Esophagus (tissue), 2 donors: ENCODE data around the gene TBPL1. TPM values are rescaled to one million over a fixed set of nuclear protein-coding genes. Genes with fewer than 3 reads are reported as not detected.

Experiments
- H3K27ac ChIP-seq, 2 donors: one replicate each; pipeline ENCODE4 v1.5.1; 2013; ENCODE audit warnings: low read depth in 2 of 2, mild to moderate bottlenecking in 2 of 2, inconsistent platforms in 1 of 2, low read length in 1 of 2, moderate library complexity in 1 of 2
- H3K27me3 ChIP-seq, 2 donors: one replicate each; pipeline ENCODE4 v1.6.1; 2013; ENCODE audit warnings: low read length in 2 of 2, control low read depth in 1 of 2, mild to moderate bottlenecking in 1 of 2; ENCODE audit not compliant: insufficient read depth in 2 of 2, control insufficient read depth in 1 of 2
- H3K36me3 ChIP-seq, 2 donors: one replicate each; pipeline ENCODE4 v1.6.1; 2013; ENCODE audit warnings: low read length in 1 of 2; ENCODE audit not compliant: control insufficient read depth in 2 of 2, insufficient read depth in 2 of 2
- H3K4me1 ChIP-seq, 2 donors: one replicate each; pipeline ENCODE4 v1.6.1; 2013; ENCODE audit warnings: low read length in 1 of 2; ENCODE audit not compliant: control insufficient read depth in 2 of 2, insufficient read depth in 2 of 2
- H3K4me3 ChIP-seq, 2 donors: one replicate each; pipeline ENCODE4 v1.5.1; 2013; ENCODE audit warnings: low read length in 2 of 2, mild to moderate bottlenecking in 2 of 2, low read depth in 1 of 2, moderate library complexity in 1 of 2
- H3K9me3 ChIP-seq, 2 donors: one replicate each; pipeline ENCODE4 v1.6.1; 2013; ENCODE audit warnings: mild to moderate bottlenecking in 2 of 2, low read depth in 1 of 2, low read length in 1 of 2, moderate library complexity in 1 of 2; ENCODE audit not compliant: control insufficient read depth in 2 of 2, insufficient read depth in 1 of 2
- WGBS, 2 donors: extraction: QIAGEN DNeasy Blood & Tissue Kit; methylation state at CpG; one replicate each; pipeline ENCODE4 v1.1.7; 2013; 5-methylcytosine and 5-hydroxymethylcytosine counted together
- polyA plus RNA-seq, 2 donors: library from polyadenylated mRNA; stranded (reverse); fragments of 200-250 nt; gene quantifications; one replicate each; pipeline ENCODE4 v1.2.3, GENCODE V29; 2013
- donor health status: healthy with polysubstance abuse.
- donor health status: Bipolar disorder and iron deficiency.

TBPL1 gene
- polyA plus RNA-seq, 2 donors = 13.1 to 16.1 TPM

DNA sequence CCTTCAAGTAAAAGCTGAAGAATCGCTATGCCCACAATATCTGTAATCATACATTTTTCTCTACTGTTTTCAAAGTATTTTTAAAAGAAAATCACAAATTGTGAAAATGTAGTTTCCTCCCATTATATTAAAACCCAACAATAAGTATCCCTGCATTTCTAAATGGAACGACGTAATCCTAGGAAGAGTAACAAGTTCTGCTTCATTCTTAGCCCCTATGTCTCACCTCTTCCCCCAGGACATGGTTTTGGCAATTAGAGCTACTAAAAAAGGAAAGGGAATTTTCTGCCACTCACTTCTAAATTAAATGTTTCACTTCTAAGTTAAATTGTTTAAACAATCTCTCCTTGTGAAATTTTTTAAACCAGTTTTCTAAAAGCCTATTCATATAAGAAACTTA is 47.4 kb downstream of the TBPL1 start:
- no peaks in the 10 kb centered on the region for H3K4me1 ChIP-seq
- no peaks in the 10 kb centered on the region for H3K27me3 ChIP-seq
- WGBS, 2 donors = 51 to 62% methylated on average over 3 of the region's 3 CpGs
- H3K4me3 ChIP-seq = no peak overlapping the region
- H3K27ac ChIP-seq = no peak overlapping the region
- H3K9me3 ChIP-seq = no peaks in the 10 kb centered on the region
- no peaks in the 10 kb centered on the region for H3K36me3 ChIP-seq

DNA sequence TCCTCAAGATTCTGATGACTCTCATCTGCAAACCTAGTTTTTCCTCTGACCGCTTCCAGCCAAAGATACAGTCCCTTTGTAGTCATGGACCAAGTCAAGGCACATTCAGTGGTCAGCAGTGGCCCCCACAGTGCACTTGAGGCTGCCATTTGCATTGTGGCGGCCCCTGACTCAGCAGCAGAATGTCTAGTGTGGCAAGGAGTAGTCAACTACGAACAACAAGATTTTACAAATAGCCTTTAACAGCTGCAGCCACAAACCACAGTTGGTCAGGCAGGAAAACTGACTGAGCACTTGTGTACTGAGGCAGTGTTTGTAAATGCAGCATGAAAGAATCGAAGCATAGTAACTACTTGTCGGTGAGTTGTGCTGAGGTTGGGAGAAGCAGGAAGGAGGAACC is 49.8 kb downstream of the TBPL1 start:
- Histone ChIP-seq H3K4me3 (no peak overlapping the region), H3K27ac (no peak overlapping the region), H3K4me1 (peaks cover 0 to 5% of the 10 kb centered on the region in 2 donors), H3K9me3 (no peaks in the 10 kb centered on the region), H3K36me3 (no peaks in the 10 kb centered on the region), H3K27me3 (no peaks in the 10 kb centered on the region)
- 80 to 86% methylated on average over 5 of the region's 5 CpGs for WGBS, 2 donors

DNA sequence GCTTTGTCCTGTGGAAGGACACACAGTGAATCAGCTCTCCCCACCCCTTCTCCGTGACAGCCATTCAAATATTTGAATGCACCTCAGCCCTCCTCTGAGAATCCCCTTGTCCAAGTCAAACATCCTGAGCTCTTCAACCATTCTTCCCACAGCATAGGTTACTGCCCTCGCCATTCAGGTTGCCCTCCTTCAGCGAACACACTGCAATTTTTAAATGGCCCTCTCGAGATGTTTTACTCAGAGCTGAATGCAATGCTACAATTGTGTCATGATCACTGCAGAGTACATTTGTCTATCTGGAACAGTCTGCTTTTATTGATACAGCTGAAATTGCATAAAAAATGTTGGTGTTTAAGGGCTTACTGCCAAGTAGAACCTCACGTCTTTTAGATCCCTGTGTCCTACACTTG is 50.5 kb downstream of the TBPL1 start:
- peaks cover 0 to 5% of the 10 kb centered on the region in 2 donors for H3K4me1 ChIP-seq
- no peaks in the 10 kb centered on the region for H3K27me3 ChIP-seq
- WGBS, 2 donors = 81% methylated on average over 5 of the region's 5 CpGs
- H3K36me3 ChIP-seq = no peaks in the 10 kb centered on the region
- no peaks in the 10 kb centered on the region for H3K9me3 ChIP-seq
- no peak overlapping the region for H3K27ac ChIP-seq
- no peak overlapping the region for H3K4me3 ChIP-seq

DNA sequence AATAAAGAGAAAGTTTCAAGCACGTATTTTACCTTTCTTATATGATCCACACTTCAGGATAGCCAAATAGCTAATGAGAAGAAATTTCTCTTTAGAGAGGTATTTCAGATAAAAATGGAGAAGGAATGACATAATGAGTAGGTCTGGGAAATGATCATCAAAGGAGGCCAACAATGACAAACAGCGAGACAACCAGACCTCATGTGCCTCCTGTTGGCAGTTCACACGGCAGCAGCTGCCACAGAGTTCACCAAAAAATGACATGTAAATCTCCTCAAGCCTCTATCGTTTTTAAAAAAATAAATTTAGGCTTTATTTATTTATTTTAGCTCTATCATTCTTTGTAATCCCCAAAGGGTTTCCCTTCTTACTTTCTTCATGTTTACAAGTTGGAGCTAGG is 51.7 kb downstream of the TBPL1 start:
- H3K9me3 ChIP-seq = no peaks in the 10 kb centered on the region
- no peak overlapping the region for H3K4me3 ChIP-seq
- H3K27me3 ChIP-seq = no peaks in the 10 kb centered on the region
- no peaks in the 10 kb centered on the region for H3K36me3 ChIP-seq
- 76 to 77% methylated on average over 4 of the region's 4 CpGs for WGBS, 2 donors
- no peak overlapping the region for H3K27ac ChIP-seq
- H3K4me1 ChIP-seq = peaks cover 0 to 5% of the 10 kb centered on the region in 2 donors

DNA sequence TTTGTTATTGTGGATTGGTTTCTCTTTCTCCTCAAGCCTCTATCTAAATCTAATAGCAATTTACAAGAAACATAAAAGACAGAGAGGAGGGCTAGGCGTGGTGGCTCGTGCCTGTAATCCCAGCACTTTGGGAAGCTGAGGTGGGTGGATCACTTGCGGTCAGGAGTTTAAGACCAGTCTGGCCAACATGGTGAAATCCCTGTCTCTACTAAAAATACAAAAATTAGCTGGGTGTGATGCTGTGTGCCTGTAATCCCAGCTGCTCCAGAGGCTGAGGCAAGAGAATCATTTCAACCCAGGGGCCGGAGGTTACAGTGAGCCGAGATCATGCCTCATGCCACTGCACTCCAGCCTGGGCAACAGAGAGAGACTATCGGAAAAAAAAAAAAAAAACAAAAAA is 52.8 kb downstream of the TBPL1 start:
- Histone ChIP-seq H3K4me3 (no peak overlapping the region), H3K36me3 (no peaks in the 10 kb centered on the region), H3K27me3 (no peaks in the 10 kb centered on the region), H3K4me1 (peaks cover 3 to 5% of the 10 kb centered on the region in 2 donors), H3K27ac (no peak overlapping the region), H3K9me3 (no peaks in the 10 kb centered on the region)
- WGBS, 2 donors = 70 to 77% methylated on average over 6 of the region's 6 CpGs

DNA sequence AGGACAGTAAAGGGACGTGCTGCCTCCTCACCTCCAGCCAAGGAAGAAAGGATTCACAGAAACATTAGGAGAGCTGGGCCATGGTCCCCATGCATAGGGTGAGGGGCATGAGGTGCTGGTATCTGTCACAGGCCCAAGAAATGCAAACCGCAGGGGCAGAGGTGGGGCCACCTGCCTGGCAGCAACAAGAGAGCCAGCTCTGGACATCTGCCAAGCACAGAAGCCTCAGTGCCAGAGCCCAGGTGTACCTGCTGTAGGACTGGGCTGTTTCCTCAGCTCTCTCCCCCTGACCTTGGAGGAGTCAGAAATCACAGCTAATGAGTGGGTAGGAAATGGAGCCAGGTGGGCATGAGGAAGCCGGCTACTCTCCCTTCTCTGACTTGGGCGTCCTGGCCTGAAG is 54.1 kb downstream of the TBPL1 start:
- Histone ChIP-seq H3K4me1 (peaks cover 3 to 5% of the 10 kb centered on the region in 2 donors), H3K27me3 (no peaks in the 10 kb centered on the region), H3K27ac (no peak overlapping the region), H3K4me3 (no peak overlapping the region), H3K9me3 (no peaks in the 10 kb centered on the region), H3K36me3 (no peaks in the 10 kb centered on the region)
- 67 to 72% methylated on average over 4 of the region's 4 CpGs for WGBS, 2 donors

DNA sequence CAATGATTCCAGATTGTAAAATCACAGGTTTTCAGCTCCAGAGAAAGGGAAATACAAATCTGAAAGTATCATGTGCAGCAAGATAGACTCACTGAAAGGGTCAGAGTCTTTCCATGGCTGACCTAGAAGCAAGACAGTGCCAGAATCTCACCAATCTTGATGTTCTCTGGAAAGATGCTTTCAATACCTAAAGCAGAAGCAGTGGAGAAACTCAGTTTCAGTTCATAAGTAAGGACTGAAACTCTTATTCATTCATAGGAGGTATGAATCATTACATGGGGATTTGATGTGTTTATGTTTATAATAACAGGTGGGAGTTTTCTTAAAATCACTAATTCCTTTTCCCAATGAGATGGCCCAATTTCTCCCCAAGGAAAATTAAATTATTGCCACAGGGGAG is 56.9 kb downstream of the TBPL1 start:
- no peaks in the 10 kb centered on the region for H3K27me3 ChIP-seq
- no peak overlapping the region for H3K4me3 ChIP-seq
- peaks cover 5 to 6% of the 10 kb centered on the region in 2 donors for H3K4me1 ChIP-seq
- no peak overlapping the region for H3K27ac ChIP-seq
- H3K36me3 ChIP-seq = no peaks in the 10 kb centered on the region
- H3K9me3 ChIP-seq = no peaks in the 10 kb centered on the region

DNA sequence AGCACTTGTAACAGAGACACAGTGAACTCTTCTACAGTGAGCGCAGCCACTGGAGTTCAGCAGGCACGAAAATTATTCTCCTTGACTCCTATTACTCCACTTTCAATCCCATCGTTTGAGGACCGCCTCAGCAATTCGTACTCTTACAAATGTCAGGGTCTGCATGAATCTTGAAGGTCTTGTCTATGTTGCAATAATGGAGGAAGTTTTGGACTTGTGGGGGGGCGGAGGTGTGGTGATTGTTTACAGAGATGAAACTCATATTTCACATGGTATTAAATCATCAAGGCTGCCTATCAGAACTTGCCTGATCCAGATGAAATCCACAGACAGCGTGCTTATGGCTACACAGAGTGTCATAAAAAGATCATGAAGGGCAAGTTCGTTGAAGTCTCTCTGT is 57.4 kb downstream of the TBPL1 start:
- WGBS, 2 donors = 92 to 94% methylated on average over 8 of the region's 8 CpGs
- peaks cover 5 to 6% of the 10 kb centered on the region in 2 donors for H3K4me1 ChIP-seq

DNA sequence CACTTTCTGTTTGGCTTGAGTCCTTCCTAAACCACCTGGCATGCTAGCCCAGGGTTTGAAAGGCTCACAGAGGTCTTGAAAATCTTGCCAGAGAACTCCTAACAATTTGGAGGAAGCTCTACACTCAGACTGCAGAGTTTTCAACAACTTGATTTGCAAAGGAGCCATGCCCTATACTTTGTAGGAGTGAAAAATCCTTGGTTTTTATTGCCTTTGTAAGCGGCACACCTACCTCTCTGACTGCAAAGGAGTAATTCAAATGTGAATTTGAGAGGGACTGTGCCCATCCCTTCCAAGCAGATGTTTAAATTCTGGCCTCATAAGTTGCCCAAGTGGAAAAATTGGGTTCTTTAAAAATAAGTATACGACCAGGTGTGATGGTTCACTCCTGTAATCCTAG is 58.0 kb downstream of the TBPL1 start:
- Histone ChIP-seq H3K27ac (no peak overlapping the region), H3K36me3 (no peaks in the 10 kb centered on the region), H3K4me3 (no peak overlapping the region), H3K9me3 (no peaks in the 10 kb centered on the region), H3K4me1 (peaks cover 5 to 6% of the 10 kb centered on the region in 2 donors), H3K27me3 (no peaks in the 10 kb centered on the region)
- 93 to 99% methylated on average over 2 of the region's 2 CpGs for WGBS, 2 donors

More for the DNA sequence above, 57.4 kb downstream of the TBPL1 start:
- Histone ChIP-seq H3K36me3 (no peaks in the 10 kb centered on the region), H3K27ac (no peak overlapping the region), H3K9me3 (no peaks in the 10 kb centered on the region), H3K27me3 (no peaks in the 10 kb centered on the region), H3K4me3 (no peak overlapping the region)

DNA sequence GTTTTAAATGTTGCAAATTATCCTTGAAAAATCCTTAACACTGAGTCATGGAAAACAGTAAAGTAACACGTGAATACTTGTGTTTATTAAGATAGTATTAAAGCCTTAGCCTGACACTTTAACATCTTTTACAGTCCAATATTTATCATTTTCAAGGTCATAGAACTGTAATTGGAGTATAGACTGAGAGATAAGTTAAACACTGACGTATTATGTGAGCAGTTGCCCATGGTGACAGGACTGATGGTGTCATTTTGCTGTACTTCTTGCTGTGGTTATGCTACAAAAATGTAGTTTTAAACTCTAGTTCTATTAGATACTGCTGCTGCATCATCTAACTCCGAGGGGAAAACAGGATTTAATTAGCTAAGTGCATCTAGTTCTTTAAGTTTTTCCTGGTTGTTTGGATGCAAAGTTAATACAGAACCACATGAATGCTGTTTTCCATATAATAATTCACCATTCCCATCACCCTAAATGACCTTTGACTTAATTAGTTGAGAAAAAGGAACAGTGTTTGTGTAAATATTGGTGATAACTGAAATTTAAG is 61.6 kb downstream of the TBPL1 start:
- H3K27me3 ChIP-seq = no peaks in the 10 kb centered on the region
- no peaks in the 10 kb centered on the region for H3K36me3 ChIP-seq
- H3K4me3 ChIP-seq = no peak overlapping the region
- 53 to 57% methylated on average over 3 of the region's 3 CpGs for WGBS, 2 donors
- no peak overlapping the region for H3K27ac ChIP-seq
- no peaks in the 10 kb centered on the region for H3K9me3 ChIP-seq
- peaks cover 0 to 6% of the 10 kb centered on the region in 2 donors for H3K4me1 ChIP-seq
